GM23248 (cell line): ENCODE results near the gene RASEF. TPM values are rescaled to one million over a fixed set of nuclear protein-coding genes. Genes with fewer than 3 reads are reported as not detected.

Experiments
- DNase-seq: peaks from one replicate; pipeline ENCODE4 v3.0.0-alpha.2; 2015
- H2AFZ ChIP-seq: fragments of 200-600 bp; sonication (generic); 2 replicates; pipeline ENCODE4 v1.6.1; 2016; ENCODE audit warnings: antibody characterized with exemption
- H3F3A ChIP-seq: fragments of 200-600 bp; sonication (generic); 2 replicates; pipeline ENCODE4 v1.6.1; 2016; ENCODE audit warnings: mild to moderate bottlenecking, antibody characterized with exemption, mixed run types; ENCODE audit not compliant: insufficient read depth
- H3K27ac ChIP-seq: fragments of 200-600 bp; sonication (generic); 2 replicates; pipeline ENCODE4 v1.5.1; 2016; ENCODE audit warnings: mild to moderate bottlenecking
- H3K27me3 ChIP-seq: fragments of 200-600 bp; sonication (generic); replicated peaks from 2 replicates; pipeline ENCODE4 v1.6.1; 2016; ENCODE audit warnings: mild to moderate bottlenecking; ENCODE audit not compliant: insufficient read depth
- H3K36me3 ChIP-seq: fragments of 200-600 bp; sonication (generic); 2 replicates; pipeline ENCODE4 v1.6.1; 2016; ENCODE audit warnings: low read depth, mild to moderate bottlenecking
- H3K4me1 ChIP-seq: fragments of 200-600 bp; sonication (generic); 2 replicates; pipeline ENCODE4 v1.6.1; 2016; ENCODE audit warnings: mild to moderate bottlenecking; ENCODE audit not compliant: insufficient read depth
- H3K4me2 ChIP-seq: fragments of 200-600 bp; sonication (generic); one replicate; pipeline ENCODE4 v1.6.1; 2016; ENCODE audit warnings: mild to moderate bottlenecking; ENCODE audit not compliant: unreplicated experiment
- H3K4me3 ChIP-seq: fragments of 200-600 bp; sonication (generic); 2 replicates; pipeline ENCODE4 v1.5.1; 2016; ENCODE audit warnings: mild to moderate bottlenecking
- H3K79me2 ChIP-seq: fragments of 200-600 bp; sonication (generic); 2 replicates; pipeline ENCODE4 v1.6.1; 2016; ENCODE audit warnings: mild to moderate bottlenecking; ENCODE audit not compliant: insufficient read depth
- H3K9ac ChIP-seq: fragments of 200-600 bp; sonication (generic); 2 replicates; pipeline ENCODE4 v1.6.1; 2016; ENCODE audit warnings: mild to moderate bottlenecking
- H3K9me2 ChIP-seq: fragments of 200-600 bp; sonication (generic); 2 replicates; pipeline ENCODE4 v1.6.1; 2016; ENCODE audit warnings: mixed run types, mild to moderate bottlenecking, moderate library complexity; ENCODE audit not compliant: insufficient read depth
- H3K9me3 ChIP-seq: fragments of 200-600 bp; sonication (generic); one replicate; pipeline ENCODE4 v1.6.1; 2017; ENCODE audit warnings: low read depth
- H4K20me1 ChIP-seq: fragments of 200-600 bp; sonication (generic); 2 replicates; pipeline ENCODE4 v1.6.0; 2016; ENCODE audit not compliant: insufficient read depth
- EZH2 ChIP-seq: fragments of 200-600 bp; sonication (generic); IDR thresholded peaks from 2 replicates; pipeline ENCODE4 v1.6.1; 2018; ENCODE audit warnings: antibody characterized with exemption, mild to moderate bottlenecking; ENCODE audit not compliant: insufficient read depth, poor library complexity, severe bottlenecking
- EZH2phosphoT487 ChIP-seq: fragments of 200-600 bp; sonication (generic); IDR thresholded peaks from 2 replicates; pipeline ENCODE4 v1.6.1; 2018; ENCODE audit warnings: antibody characterized with exemption, moderate library complexity, mild to moderate bottlenecking, low read depth; ENCODE audit not compliant: insufficient read depth
- WGBS, 2 experiments: methylation state at CpG; one replicate each; pipeline ENCODE4 v1.1.6; 2015 to 2017; ENCODE audit warnings: low lambda C conversion rate in 2 of 2, low coverage in 1 of 2; ENCODE audit errors: missing lambda C conversion rate in 2 of 2; 5-methylcytosine and 5-hydroxymethylcytosine counted together
- in situ Hi-C: fragments of 300-500 bp; cut with MboI; formaldehyde crosslinking; loops from 2 replicates; pipeline ENCODE4 v1.15.0; 2020
- polyA plus RNA-seq: library from polyadenylated mRNA; unstranded; fragments of >200 nt; fragmentation: Nextera tagmentation; extraction: Ambion mirVana; gene quantifications from 2 replicates; pipeline ENCODE4 v1.2.1, GENCODE V29; 2016
- total RNA-seq: library from RNA; depleted of rRNA; stranded (reverse); fragments of >200 nt; shearing (Covaris generic); gene quantifications from 2 replicates; pipeline ENCODE4 v1.2.3, GENCODE V29; 2014

The RASEF gene
- total and polyA plus RNA-seq, 2 experiments from 2014 or later, result 0.11 TPM; not detected in 1

- Histone ChIP-seq H3K36me3 (no peaks in the 10 kb centered on the region), H3K4me3 (no peak overlapping the region), H4K20me1 (no peaks in the 10 kb centered on the region), H3K9me2 (no peaks in the 10 kb centered on the region), H3K27me3 (no peaks in the 10 kb centered on the region), H3K4me1 (peaks cover 28% of the 10 kb centered on the region), H3K9me3 (no peaks in the 10 kb centered on the region), H3K4me2 (peak overlapping the region; percentile 45), H3K9ac (no peak overlapping the region), H2AFZ (no peak overlapping the region), H3K79me2 (no peaks in the 10 kb centered on the region), H3F3A (peaks cover 26% of the 10 kb centered on the region), H3K27ac (no peak overlapping the region)
- no peak for DNase-seq
- 96 to 100% methylated on average over 1 of the region's 1 CpG for WGBS, 2 experiments
- in situ Hi-C loops, result no loop called here
- TF ChIP-seq EZH2phosphoT487, result no peak
Measured at GRCh38 chr9:83069651-83070050, 6.7 kb upstream of the RASEF start.

GRCh38 chr9:83068414-83068813 is 5.5 kb upstream of the RASEF start:
- peaks cover 26% of the 10 kb centered on the region for H3F3A ChIP-seq
- in situ Hi-C loops, result no loop called here

GRCh38 chr9:83067579-83067978 is 4.6 kb upstream of the RASEF start:
- no peaks in the 10 kb centered on the region for H3K79me2 ChIP-seq
- DNase-seq, result no peak
- H3K9me2 ChIP-seq, result no peaks in the 10 kb centered on the region
- no peaks in the 10 kb centered on the region for H3K27me3 ChIP-seq
- peaks cover 28% of the 10 kb centered on the region for H3K4me1 ChIP-seq
- H3F3A ChIP-seq, result peaks cover 26% of the 10 kb centered on the region
- no peak overlapping the region for H3K27ac ChIP-seq
- H3K36me3 ChIP-seq, result no peaks in the 10 kb centered on the region
- no peak overlapping the region for H3K4me3 ChIP-seq
- H2AFZ ChIP-seq, result no peak overlapping the region
- in situ Hi-C loops, result no loop called here
- H3K4me2 ChIP-seq, result no peak overlapping the region
- no peaks in the 10 kb centered on the region for H4K20me1 ChIP-seq
- WGBS, 2 experiments, result 91 to 98% methylated on average over 2 of the region's 2 CpGs
- no peak for TF ChIP-seq EZH2
- TF ChIP-seq EZH2phosphoT487, result no peak
- H3K9ac ChIP-seq, result no peak overlapping the region
- H3K9me3 ChIP-seq, result no peaks in the 10 kb centered on the region

More at GRCh38 chr9:83068414-83068813, 5.5 kb upstream of the RASEF start:
- peaks cover 28% of the 10 kb centered on the region for H3K4me1 ChIP-seq
- H3K4me3 ChIP-seq, result no peak overlapping the region
- no peak overlapping the region for H3K27ac ChIP-seq
- H3K9ac ChIP-seq, result no peak overlapping the region
- H3K4me2 ChIP-seq, result no peak overlapping the region
- WGBS, 2 experiments, result 58 to 62% methylated on average over 1 of the region's 1 CpG
- H4K20me1 ChIP-seq, result no peaks in the 10 kb centered on the region
- H3K9me3 ChIP-seq, result no peaks in the 10 kb centered on the region
- H3K36me3 ChIP-seq, result no peaks in the 10 kb centered on the region
- DNase-seq, result no peak
- no peaks in the 10 kb centered on the region for H3K9me2 ChIP-seq
- H2AFZ ChIP-seq, result no peak overlapping the region
- TF ChIP-seq EZH2phosphoT487, result no peak
- TF ChIP-seq EZH2, result no peak
- no peaks in the 10 kb centered on the region for H3K27me3 ChIP-seq
- H3K79me2 ChIP-seq, result no peaks in the 10 kb centered on the region

GRCh38 chr9:83066771-83067170 is 3.8 kb upstream of the RASEF start:
- peak overlapping the region; percentile 1; the same call in 1 of the 2 replicates for H3K4me3 ChIP-seq
- no peaks in the 10 kb centered on the region for H3K79me2 ChIP-seq
- WGBS, 2 experiments, result 10 to 14% methylated on average over 5 of the region's 5 CpGs
- no peaks in the 10 kb centered on the region for H4K20me1 ChIP-seq
- H3K27me3 ChIP-seq, result peaks cover 2% of the 10 kb centered on the region
- H3K9me3 ChIP-seq, result no peaks in the 10 kb centered on the region
- peak overlapping the region; percentile 26; the same call in 1 of the 2 replicates for H3K9ac ChIP-seq
- H3K4me2 ChIP-seq, result peak overlapping the region; percentile 34
- H3K4me1 ChIP-seq, result peaks cover 28% of the 10 kb centered on the region
- H2AFZ ChIP-seq, result 0 out of 2 replicates have a peak overlapping the region, but pooled peaks have one; percentile 2
- H3K9me2 ChIP-seq, result no peaks in the 10 kb centered on the region
- TF ChIP-seq EZH2phosphoT487 (no peak), EZH2 (no peak)
- peaks cover 26% of the 10 kb centered on the region for H3F3A ChIP-seq
- no peaks in the 10 kb centered on the region for H3K36me3 ChIP-seq
- in situ Hi-C loops, result no loop called here
- peak; percentile 96 for DNase-seq
- H3K27ac ChIP-seq, result peak overlapping the region; percentile 49

- Histone ChIP-seq H3K4me2 (no peak overlapping the region), H3K9me3 (no peaks in the 10 kb centered on the region), H3F3A (peaks cover 31% of the 10 kb centered on the region), H4K20me1 (no peaks in the 10 kb centered on the region), H3K27ac (no peak overlapping the region), H3K4me1 (peaks cover 23% of the 10 kb centered on the region), H3K27me3 (peaks cover 10% of the 10 kb centered on the region), H3K9me2 (no peaks in the 10 kb centered on the region), H3K4me3 (no peak overlapping the region), H3K36me3 (no peaks in the 10 kb centered on the region), H2AFZ (no peak overlapping the region), H3K9ac (no peak overlapping the region), H3K79me2 (no peaks in the 10 kb centered on the region)
- no peak for DNase-seq
- 81 to 89% methylated on average over 1 of the region's 1 CpG for WGBS, 2 experiments
- TF ChIP-seq EZH2 (no peak), EZH2phosphoT487 (no peak)
- in situ Hi-C loops, result no loop called here
Measured at GRCh38 chr9:83065233-83065632, 2.3 kb upstream of the RASEF start.
